ENCODE results near the gene TTF2.
"Not testable (repeated sequence)": the region's sequence is repeated elsewhere in the genome, so short reads cannot be mapped to it uniquely, and the experiment has no call there.

The TTF2 gene

GRCh38 chr1:117094841-117095604, 34.9 kb downstream of the TTF2 start:
- no peak for DNase-seq

GRCh38 chr1:117096951-117097408, 36.9 kb downstream of the TTF2 start:
- no peak for DNase-seq

GRCh38 chr1:117097443-117097842, 37.3 kb downstream of the TTF2 start:
- DNase-seq, result no peak

GRCh38 chr1:117098287-117098890, 38.3 kb downstream of the TTF2 start:
- DNase-seq, result no peak

GRCh38 chr1:117101334-117101733, 41.2 kb downstream of the TTF2 start:
- no peak for DNase-seq

- DNase-seq, result not testable (repeated sequence)
Measured at GRCh38 chr1:117101858-117102257, 41.7 kb downstream of the TTF2 start.

- DNase-seq, result no peak
Measured at GRCh38 chr1:117104986-117105385, 44.9 kb downstream of the TTF2 start.

- DNase-seq, result no peak
Measured at GRCh38 chr1:117105722-117106121, 45.6 kb downstream of the TTF2 start.

GRCh38 chr1:117106478-117106877, 46.4 kb downstream of the TTF2 start:
- DNase-seq, result no peak

GRCh38 chr1:117107364-117107763, 47.2 kb downstream of the TTF2 start:
- no peak for DNase-seq

GRCh38 chr1:117110774-117111173, 50.6 kb downstream of the TTF2 start:
- DNase-seq, result no peak

- DNase-seq, result no peak
Measured at GRCh38 chr1:117112047-117112717, 52.1 kb downstream of the TTF2 start.

- no peak for DNase-seq
Measured at GRCh38 chr1:117113199-117113598, 53.1 kb downstream of the TTF2 start.

GRCh38 chr1:117114877-117115276, 54.8 kb downstream of the TTF2 start:
- no peak for DNase-seq

- no peak for DNase-seq
Measured at GRCh38 chr1:117116090-117116783, 56.1 kb downstream of the TTF2 start.

GRCh38 chr1:117116784-117117130, 56.6 kb downstream of the TTF2 start:
- DNase-seq, result no peak

GRCh38 chr1:117117697-117118096, 57.6 kb downstream of the TTF2 start:
- DNase-seq, result no peak

GRCh38 chr1:117118137-117118536, 58.0 kb downstream of the TTF2 start:
- DNase-seq, result no peak

- not testable (repeated sequence) for DNase-seq
Measured at GRCh38 chr1:117119144-117119543, 59.0 kb downstream of the TTF2 start.

- no peak for DNase-seq
Measured at GRCh38 chr1:117120774-117121588, 60.9 kb downstream of the TTF2 start.

- peak; percentile 89 for DNase-seq
Measured at GRCh38 chr1:117121589-117122329, 61.6 kb downstream of the TTF2 start, which contains the start of gene TRIM45. Gene TRIM45 (minus strand): TSS chr1:117121749. CDS start chr1:117121201, 548 bp downstream.

All from NCI-H1436 (cell line).